ENCODE data around the gene TEX13A.

- TF ChIP-seq CHD2 (IDR thresholded peaks at IDR 0.05; ENCODE audit: low read length) (no peak), CHD7 (IDR thresholded peaks at IDR 0.05; ENCODE audit: insufficient replicate concordance, low read length) (no peak)
Observed at GRCh38 chrX:105219454-105220401, 766 bp downstream of the TEX13A start.

Measured in H1 (cell line).